Colonic mucosa (tissue), 4 donors: Measurements from ENCODE around the gene ZNF133. TPM values are rescaled to one million over a fixed set of nuclear protein-coding genes. Genes with fewer than 3 reads are reported as not detected.

Source experiments
- DNase-seq: peaks from one replicate; pipeline ENCODE4 v3.0.0-alpha.2; 2020
- H3K27ac ChIP-seq: fragments of 200-600 bp; one replicate; pipeline ENCODE4 v1.8.0; 2021
- H3K27me3 ChIP-seq: fragments of 200-600 bp; one replicate; pipeline ENCODE4 v1.8.0; 2021
- H3K36me3 ChIP-seq: fragments of 200-600 bp; one replicate; pipeline ENCODE4 v1.8.0; 2021
- H3K4me1 ChIP-seq: fragments of 200-600 bp; one replicate; pipeline ENCODE4 v1.8.0; 2021; ENCODE audit warnings: mild to moderate bottlenecking
- H3K4me3 ChIP-seq: fragments of 200-600 bp; one replicate; pipeline ENCODE4 v1.8.0; 2021
- H3K9ac ChIP-seq, 2 donors: one replicate each; pipeline ENCODE4 v1.7.0; 2013; ENCODE audit warnings: control low read depth in 2 of 2, low read depth in 2 of 2, low read length in 2 of 2
- H3K9me3 ChIP-seq: fragments of 200-600 bp; one replicate; pipeline ENCODE4 v1.8.0; 2021
- CTCF ChIP-seq: fragments of 200-600 bp; IDR thresholded peaks from one replicate; pipeline ENCODE4 v1.8.0; 2022; ENCODE audit warnings: antibody characterized with exemption, mild to moderate bottlenecking
- intact Hi-C: fragments of 100-400 bp; cut with DNase I; formaldehyde crosslinking; loops from one replicate; pipeline ENCODE4 v1.14.1; 2022
- total RNA-seq, 2 donors: library from RNA; stranded (reverse); fragmentation: NEBNext Ultra II Directional in 1 of 2; extraction: Animal tissue kit (Norgen Biotek cat#: 25700) in 1 of 2; gene quantifications; one replicate each; pipeline ENCODE4 v1.2.1, GENCODE V29; 2021
- donor health status: healthy.
- donor health status: DM: no; HTN: no; CAD: no.
- donor health status: DM: no; HTN: no; CAD: no.

ZNF133 gene
- total RNA-seq, 2 donors from 2014 or later: 7.4 to 10.9 TPM

DNA sequence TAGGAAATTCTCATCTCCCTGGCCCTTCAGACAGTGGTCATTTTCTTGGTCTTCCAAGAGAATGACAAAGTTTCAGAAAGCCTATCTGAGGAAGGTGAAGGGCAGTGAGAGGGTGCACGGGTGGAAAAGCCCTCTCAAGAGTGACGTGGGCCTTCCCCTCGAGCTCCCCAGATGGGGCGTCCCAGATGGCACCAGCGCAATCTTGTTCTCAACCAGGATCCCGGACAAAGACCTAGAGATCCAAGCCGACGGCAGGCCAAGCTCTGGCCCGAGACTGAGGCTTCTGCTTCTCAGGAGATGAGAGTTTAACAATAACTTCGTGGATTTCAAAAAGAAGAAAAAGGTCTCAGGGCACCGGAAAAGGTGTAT is 797 bp upstream of the ZNF133 start:
- no peak for TF ChIP-seq CTCF
- no peaks in the 10 kb centered on the region for H3K27me3 ChIP-seq
- intact Hi-C loops: no loop called here
- H3K4me1 ChIP-seq: no peaks in the 10 kb centered on the region
- peak overlapping the region; percentile 79 for H3K4me3 ChIP-seq
- peak overlapping the region; percentile 54 to 75 for H3K9ac ChIP-seq
- H3K9me3 ChIP-seq: no peaks in the 10 kb centered on the region
- H3K27ac ChIP-seq: peak overlapping the region; percentile 86
- H3K36me3 ChIP-seq: no peaks in the 10 kb centered on the region
- DNase-seq: no peak

DNA sequence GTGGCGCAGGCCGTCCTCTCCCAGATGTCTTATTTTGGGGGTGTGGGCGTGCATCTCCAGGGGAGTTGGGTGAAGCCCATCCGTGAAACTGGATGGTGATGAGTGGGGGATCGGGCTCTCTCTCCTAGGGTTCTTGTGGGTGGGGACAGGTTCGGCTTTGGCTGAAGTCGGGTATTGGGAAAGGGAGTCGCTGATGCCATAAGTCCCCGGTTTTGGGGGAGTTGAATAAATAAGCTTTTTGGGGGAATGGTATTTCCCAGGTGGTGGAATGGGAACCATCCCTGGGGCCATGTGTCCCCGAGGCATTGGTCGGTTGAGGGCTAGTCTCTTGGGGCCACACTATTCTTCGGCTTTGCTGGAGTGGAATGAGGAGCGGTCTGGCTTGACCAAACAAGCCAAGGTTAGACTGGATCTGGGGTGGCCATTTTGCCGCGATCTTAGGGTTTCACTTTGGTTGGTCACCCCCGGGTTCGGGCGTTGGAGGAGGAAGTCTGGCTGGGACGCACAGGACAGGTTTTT is 481 bp downstream of the ZNF133 start:
- Histone ChIP-seq H3K9me3 (no peaks in the 10 kb centered on the region), H3K36me3 (no peaks in the 10 kb centered on the region), H3K9ac (peak overlapping the region; percentile 75 to 78), H3K27ac (peak overlapping the region; percentile 86), H3K4me3 (peak overlapping the region; percentile 79), H3K27me3 (no peaks in the 10 kb centered on the region), H3K4me1 (no peaks in the 10 kb centered on the region)
- intact Hi-C loops: no loop called here
- TF ChIP-seq CTCF: no peak
- DNase-seq: no peak

DNA sequence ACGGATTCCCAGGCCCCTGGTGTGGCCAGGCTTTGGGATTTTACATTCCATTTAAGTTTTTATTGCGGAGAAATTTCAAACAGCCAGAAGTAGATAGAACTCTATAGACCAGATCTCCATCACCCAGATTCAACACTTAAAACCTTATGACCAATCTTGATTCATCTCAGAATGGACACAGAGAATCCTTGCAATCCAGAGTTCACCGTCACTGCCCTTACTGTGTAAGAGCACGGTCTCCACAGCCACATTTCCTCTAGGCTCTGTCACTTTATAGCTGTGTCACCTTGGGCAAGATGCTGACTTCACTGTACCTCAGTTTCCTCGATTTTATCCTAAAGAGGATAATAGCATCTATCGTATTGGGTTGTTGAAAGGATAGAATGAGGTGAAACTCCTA is 979 bp downstream of the ZNF133 start:
- Histone ChIP-seq H3K27me3 (no peaks in the 10 kb centered on the region), H3K27ac (no peak overlapping the region), H3K9ac (peak overlapping the region in 1 of 2 donors; percentile 78), H3K4me1 (no peaks in the 10 kb centered on the region), H3K36me3 (no peaks in the 10 kb centered on the region), H3K9me3 (no peaks in the 10 kb centered on the region), H3K4me3 (peak overlapping the region; percentile 79)
- DNase-seq: no peak
- no peak for TF ChIP-seq CTCF
- intact Hi-C loops: no loop called here

- intact Hi-C loops: no loop called here
- no peaks in the 10 kb centered on the region for H3K36me3 ChIP-seq
These were observed 11.0 kb downstream of the ZNF133 start for GRCh38 chr20:18299364-18299763.

DNA sequence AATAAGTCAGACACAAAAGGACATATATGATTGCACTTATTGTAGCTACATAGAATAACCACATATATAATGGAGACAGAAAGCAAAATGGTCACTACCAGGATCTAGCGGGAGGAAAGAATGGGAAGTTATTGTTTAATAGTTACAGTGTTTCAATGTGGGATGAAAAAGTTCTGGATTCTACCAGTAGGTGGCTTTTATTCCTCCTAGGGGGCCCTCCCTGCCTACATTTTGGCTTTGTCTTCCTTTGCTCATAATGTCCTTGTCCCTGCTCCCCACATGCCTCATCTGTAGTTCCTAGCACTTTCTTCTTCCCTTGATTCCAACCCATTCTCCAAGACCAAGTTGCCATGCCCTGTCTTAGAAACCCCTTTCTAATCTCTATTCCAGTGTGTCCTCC is 16.3 kb downstream of the ZNF133 start:
- no peaks in the 10 kb centered on the region for H3K36me3 ChIP-seq

More at GRCh38 chr20:18299364-18299763, 11.0 kb downstream of the ZNF133 start:
- no peak for DNase-seq
- H3K9ac ChIP-seq: no peak overlapping the region
- no peaks in the 10 kb centered on the region for H3K4me1 ChIP-seq
- no peak for TF ChIP-seq CTCF
- no peaks in the 10 kb centered on the region for H3K9me3 ChIP-seq
- no peaks in the 10 kb centered on the region for H3K27me3 ChIP-seq
- H3K4me3 ChIP-seq: no peak overlapping the region
- no peak overlapping the region for H3K27ac ChIP-seq

More for the DNA sequence above, 16.3 kb downstream of the ZNF133 start:
- Histone ChIP-seq H3K27ac (no peak overlapping the region), H3K4me1 (no peaks in the 10 kb centered on the region), H3K27me3 (no peaks in the 10 kb centered on the region), H3K9me3 (no peaks in the 10 kb centered on the region), H3K9ac (no peak overlapping the region), H3K4me3 (no peak overlapping the region)
- no peak for DNase-seq
- TF ChIP-seq CTCF: no peak
- intact Hi-C loops: no loop called here
